Astrocyte (in vitro differentiated cells and primary cell): ENCODE data around the gene SMOC2.

Source experiments
- CTCF ChIP-seq: IDR thresholded peaks from 2 replicates; pipeline ENCODE4 v1.5.1; 2011; ENCODE audit warnings: low read depth, mild to moderate bottlenecking, inconsistent platforms, low read length, moderate library complexity; ENCODE audit not compliant: insufficient read depth
- EZH2 ChIP-seq: IDR thresholded peaks from 2 replicates; pipeline ENCODE4 v1.6.1; 2012; ENCODE audit warnings: mild to moderate bottlenecking, low read length, inconsistent platforms; ENCODE audit not compliant: insufficient read depth

DNA sequence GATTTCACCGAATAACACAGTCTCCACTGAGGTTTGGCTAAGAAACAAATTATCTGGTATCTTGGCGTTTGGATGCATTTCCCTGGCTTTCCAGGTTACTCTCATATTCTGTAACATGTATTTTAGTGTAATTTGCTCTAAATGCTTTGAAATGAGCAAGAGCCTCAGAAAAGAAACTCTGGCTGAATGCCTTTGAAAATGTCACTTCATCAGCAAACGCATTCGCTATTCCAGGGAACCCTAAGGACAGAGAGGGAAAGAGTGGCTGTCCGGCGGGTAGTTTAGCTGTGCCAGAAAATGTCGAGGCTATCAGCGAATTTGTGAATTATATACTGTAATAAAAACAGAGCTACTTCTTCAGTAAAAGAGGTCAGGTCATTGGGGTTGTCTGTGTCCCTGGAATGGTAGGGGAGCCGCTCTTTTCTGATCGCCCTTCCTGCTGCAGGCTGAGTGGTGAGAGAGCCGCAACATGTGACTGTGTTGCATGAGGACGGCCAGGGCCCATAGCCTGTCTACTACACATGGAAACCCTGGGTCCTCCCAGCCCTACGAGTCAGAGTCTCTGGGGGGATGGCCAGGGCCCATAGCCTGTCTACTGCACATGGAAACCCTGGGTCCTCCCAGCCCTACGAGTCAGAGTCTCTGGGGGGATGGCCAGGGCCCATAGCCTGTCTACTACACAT, 57.3 kb downstream of the SMOC2 start:
- TF ChIP-seq CTCF (no peak), EZH2 (no peak)
